ENCODE results near the gene RAB20.

- no peak for TF ChIP-seq CTCF (IDR thresholded peaks at IDR 0.05)
- TF ChIP-seq POLR2A (IDR thresholded peaks at IDR 0.05), result no peak
These were observed 43.6 kb upstream of the RAB20 start for GRCh38 chr13:110605132-110605531.
